ENCODE data around the gene RASSF1.

RASSF1 gene

GRCh38 chr3:50359760-50360110 is 19.1 kb upstream of the RASSF1 start:
- peaks cover 40% of the 10 kb centered on the region for H3K4me1 ChIP-seq (ENCODE audit: insufficient read depth, low read length, severe bottlenecking)
- peak overlapping the region; percentile 36; the same call in 1 of the 2 replicates for H3K9ac ChIP-seq (ENCODE audit: low read length)
- H3K9me3 ChIP-seq (ENCODE audit: low read length), result no peaks in the 10 kb centered on the region
- no peaks in the 10 kb centered on the region for H3K9me2 ChIP-seq (ENCODE audit: low read depth, low read length)
- no peaks in the 10 kb centered on the region for H3K27me3 ChIP-seq (ENCODE audit: insufficient read depth, low read length)
- H3K79me2 ChIP-seq (ENCODE audit: insufficient read depth, low read length), result no peaks in the 10 kb centered on the region
- no peaks in the 10 kb centered on the region for H4K20me1 ChIP-seq (ENCODE audit: insufficient read depth, low read length)
- H3K4me3 ChIP-seq (ENCODE audit: low read depth, low read length, poor library complexity, severe bottlenecking), result peak overlapping the region; percentile 71
- no peak for TF ChIP-seq CTCF (IDR thresholded peaks at IDR 0.05; ENCODE audit: low read length)
- no peak for TF ChIP-seq EZH2 (IDR thresholded peaks at IDR 0.05; ENCODE audit: borderline replicate concordance, low read length)
- H3K36me3 ChIP-seq (ENCODE audit: insufficient read depth, low read length), result peaks cover 10% of the 10 kb centered on the region; the same call in 1 of the 2 replicates
- peak overlapping the region; percentile 67 for H3K4me2 ChIP-seq (ENCODE audit: low read length)
- no peak overlapping the region for H3K27ac ChIP-seq (ENCODE audit: low read depth, low read length, poor library complexity, severe bottlenecking)
- no peak overlapping the region for H2AFZ ChIP-seq (ENCODE audit: low read length)
- H3F3A ChIP-seq (ENCODE audit: insufficient read depth, low read length), result no peaks in the 10 kb centered on the region

DNA sequence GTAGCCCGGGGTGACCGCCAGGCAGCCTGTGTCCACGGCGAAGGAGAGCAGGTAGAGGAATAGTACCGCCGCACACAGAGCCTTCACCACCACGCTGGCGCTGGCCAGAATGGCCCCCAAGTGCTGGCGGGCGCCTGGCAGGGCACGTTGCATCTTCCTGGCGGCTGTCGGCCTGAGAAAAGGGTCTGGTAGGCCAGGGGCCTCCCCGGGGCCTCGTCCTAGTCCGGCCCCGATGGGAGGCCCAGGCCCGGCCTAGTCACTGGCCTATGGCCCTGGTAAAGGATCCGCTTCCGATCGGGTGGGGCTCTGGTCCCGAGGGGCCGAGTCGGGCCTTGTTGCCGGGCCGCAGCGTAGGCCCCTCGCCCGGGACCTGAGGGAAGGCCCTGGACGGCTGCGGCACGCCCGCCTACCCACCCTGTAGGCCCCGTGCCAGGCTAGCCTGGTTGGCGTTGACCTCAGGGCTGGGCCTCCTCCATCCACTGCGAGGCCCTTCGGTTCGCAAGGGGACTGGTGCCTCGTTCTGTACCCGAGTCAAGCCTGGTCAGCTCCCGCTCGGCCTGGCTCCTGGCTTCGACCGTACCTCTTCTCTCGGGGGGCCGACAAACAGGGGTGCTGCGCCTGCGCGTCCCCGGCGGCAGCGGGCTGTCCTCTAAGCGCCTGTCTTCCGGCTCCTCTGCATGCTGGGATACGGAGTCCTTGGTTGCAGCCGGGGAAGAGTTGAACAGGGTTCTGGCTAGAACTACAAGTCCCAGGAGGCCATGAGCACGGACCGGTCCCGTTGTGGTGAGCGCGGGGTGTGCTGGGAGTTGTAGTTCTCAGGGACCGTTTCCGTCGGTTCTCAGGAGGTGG is 18.5 kb upstream of the RASSF1 start, which contains the start of gene TMEM115:
TMEM115 (minus strand) TSS at position 611 of the 849 bp plus-strand sequence; CDS start at position 153, 458 bp downstream.
- TF ChIP-seq CTCF (IDR thresholded peaks at IDR 0.05; ENCODE audit: low read length), result no peak
- TF ChIP-seq EZH2 (IDR thresholded peaks at IDR 0.05; ENCODE audit: borderline replicate concordance, low read length), result no peak
- no peaks in the 10 kb centered on the region for H3F3A ChIP-seq (ENCODE audit: insufficient read depth, low read length)
- H3K36me3 ChIP-seq (ENCODE audit: insufficient read depth, low read length), result peaks cover 14% of the 10 kb centered on the region; the same call in 1 of the 2 replicates
- H3K9ac ChIP-seq (ENCODE audit: low read length), result peak within 1 kb of the TSS; percentile 82
- H3K9me2 ChIP-seq (ENCODE audit: low read depth, low read length), result no peaks in the 10 kb centered on the region
- no peak within 1 kb of the TSS for H2AFZ ChIP-seq (ENCODE audit: low read length)
- no peak within 1 kb of the TSS for H3K27ac ChIP-seq (ENCODE audit: low read depth, low read length, poor library complexity, severe bottlenecking)
- peak within 1 kb of the TSS; percentile 71 for H3K4me3 ChIP-seq (ENCODE audit: low read depth, low read length, poor library complexity, severe bottlenecking)
- H3K4me2 ChIP-seq (ENCODE audit: low read length), result peak within 1 kb of the TSS; percentile 67
- H4K20me1 ChIP-seq (ENCODE audit: insufficient read depth, low read length), result no peaks in the 10 kb centered on the region
- H3K4me1 ChIP-seq (ENCODE audit: insufficient read depth, low read length, severe bottlenecking), result peaks cover 37% of the 10 kb centered on the region
- H3K79me2 ChIP-seq (ENCODE audit: insufficient read depth, low read length), result no peaks in the 10 kb centered on the region
- no peaks in the 10 kb centered on the region for H3K9me3 ChIP-seq (ENCODE audit: low read length)
- no peaks in the 10 kb centered on the region for H3K27me3 ChIP-seq (ENCODE audit: insufficient read depth, low read length)

- peaks cover 21% of the 10 kb centered on the region; the same call in 1 of the 2 replicates for H3K36me3 ChIP-seq (ENCODE audit: insufficient read depth, low read length)
- H3F3A ChIP-seq (ENCODE audit: insufficient read depth, low read length), result no peaks in the 10 kb centered on the region
- H3K4me3 ChIP-seq (ENCODE audit: low read depth, low read length, poor library complexity, severe bottlenecking), result peak overlapping the region; percentile 71
- peak overlapping the region; percentile 82 for H3K9ac ChIP-seq (ENCODE audit: low read length)
- H3K4me1 ChIP-seq (ENCODE audit: insufficient read depth, low read length, severe bottlenecking), result peaks cover 37% of the 10 kb centered on the region
- H3K27ac ChIP-seq (ENCODE audit: low read depth, low read length, poor library complexity, severe bottlenecking), result no peak overlapping the region
- H3K27me3 ChIP-seq (ENCODE audit: insufficient read depth, low read length), result no peaks in the 10 kb centered on the region
- TF ChIP-seq CTCF (IDR thresholded peaks at IDR 0.05; ENCODE audit: low read length), result no peak
- no peak for TF ChIP-seq EZH2 (IDR thresholded peaks at IDR 0.05; ENCODE audit: borderline replicate concordance, low read length)
- H3K4me2 ChIP-seq (ENCODE audit: low read length), result peak overlapping the region; percentile 67
- H3K79me2 ChIP-seq (ENCODE audit: insufficient read depth, low read length), result no peaks in the 10 kb centered on the region
- no peaks in the 10 kb centered on the region for H3K9me3 ChIP-seq (ENCODE audit: low read length)
- H3K9me2 ChIP-seq (ENCODE audit: low read depth, low read length), result no peaks in the 10 kb centered on the region
- no peaks in the 10 kb centered on the region for H4K20me1 ChIP-seq (ENCODE audit: insufficient read depth, low read length)
- H2AFZ ChIP-seq (ENCODE audit: low read length), result no peak overlapping the region
Measured at GRCh38 chr3:50358355-50358910, 17.8 kb upstream of the RASSF1 start.

Measured in OCI-LY1 (cell line).